GM19240 (cell line): ENCODE results near the gene TRMU.
"Not testable (repeated sequence)": the region's sequence is repeated elsewhere in the genome, so short reads cannot be mapped to it uniquely, and the experiment has no call there.

Experiments used
- DNase-seq: peaks from one replicate; pipeline ENCODE4 v3.0.0; 2011; ENCODE audit warnings: low spot score; ENCODE audit not compliant: insufficient read length

The TRMU gene

GRCh38 chr22:46382524-46382923 is 47.0 kb downstream of the TRMU start:
- DNase-seq = no peak

- DNase-seq = no peak
Observed at GRCh38 chr22:46386312-46386711, 50.8 kb downstream of the TRMU start.

GRCh38 chr22:46387748-46388147 is 52.2 kb downstream of the TRMU start:
- no peak for DNase-seq

- no peak for DNase-seq
Observed at GRCh38 chr22:46388647-46389046, 53.1 kb downstream of the TRMU start.

GRCh38 chr22:46389081-46389480 is 53.6 kb downstream of the TRMU start:
- no peak for DNase-seq

GRCh38 chr22:46390105-46390651 is 54.7 kb downstream of the TRMU start:
- DNase-seq = no peak

- DNase-seq = no peak
Observed at GRCh38 chr22:46390652-46391301, 55.3 kb downstream of the TRMU start.

GRCh38 chr22:46391486-46392136 is 56.1 kb downstream of the TRMU start:
- no peak for DNase-seq

GRCh38 chr22:46392137-46392844 is 56.8 kb downstream of the TRMU start:
- no peak for DNase-seq

- no peak for DNase-seq
Observed at GRCh38 chr22:46393873-46394272, 58.4 kb downstream of the TRMU start.

- no peak for DNase-seq
Observed at GRCh38 chr22:46394622-46395021, 59.1 kb downstream of the TRMU start.

GRCh38 chr22:46395145-46395544 is 59.6 kb downstream of the TRMU start:
- no peak for DNase-seq

- DNase-seq = not testable (repeated sequence)
Observed at GRCh38 chr22:46397049-46397448, 61.5 kb downstream of the TRMU start.

GRCh38 chr22:46397514-46397913 is 62.0 kb downstream of the TRMU start:
- DNase-seq = no peak

- DNase-seq = no peak
Observed at GRCh38 chr22:46397951-46398350, 62.4 kb downstream of the TRMU start.

- no peak for DNase-seq
Observed at GRCh38 chr22:46399251-46400024, 63.9 kb downstream of the TRMU start.

GRCh38 chr22:46401370-46401769 is 65.9 kb downstream of the TRMU start:
- no peak for DNase-seq

GRCh38 chr22:46402505-46402904 is 67.0 kb downstream of the TRMU start:
- no peak for DNase-seq

- DNase-seq = not testable (repeated sequence)
Observed at GRCh38 chr22:46403880-46404279, 68.4 kb downstream of the TRMU start.

- no peak for DNase-seq
Observed at GRCh38 chr22:46405901-46406300, 70.4 kb downstream of the TRMU start.

- DNase-seq = no peak
Observed at GRCh38 chr22:46406349-46406748, 70.8 kb downstream of the TRMU start.

- no peak for DNase-seq
Observed at GRCh38 chr22:46406791-46407190, 71.3 kb downstream of the TRMU start.
